Activated CD8-positive, alpha-beta memory T cell treated with anti-CD3 and anti-CD28 coated beads, Interleukin-2, amount 50 U/mL, for 48 hours (primary cell): ENCODE data around the gene IFNAR1.
"Not testable (repeated sequence)": the region's sequence is repeated elsewhere in the genome, so short reads cannot be mapped to it uniquely, and the experiment has no call there.

Experiments
- DNase-seq: peaks from one replicate; pipeline ENCODE4 v3.0.0-alpha.2; 2020

Gene IFNAR1

GRCh38 chr21:33350676-33351075 is 25.9 kb downstream of the IFNAR1 start:
- DNase-seq, result no peak

- DNase-seq, result no peak
Measured at GRCh38 chr21:33355355-33355754, 30.6 kb downstream of the IFNAR1 start.

- DNase-seq, result no peak
Measured at GRCh38 chr21:33355996-33356395, 31.2 kb downstream of the IFNAR1 start.

- DNase-seq, result no peak
Measured at GRCh38 chr21:33357177-33357576, 32.4 kb downstream of the IFNAR1 start.

GRCh38 chr21:33359446-33359845 is 34.7 kb downstream of the IFNAR1 start:
- DNase-seq, result no peak

GRCh38 chr21:33360281-33360680 is 35.5 kb downstream of the IFNAR1 start:
- no peak for DNase-seq

- peak; percentile 97 for DNase-seq
Measured at GRCh38 chr21:33360881-33361602, 36.3 kb downstream of the IFNAR1 start.

GRCh38 chr21:33362044-33362555 is 37.3 kb downstream of the IFNAR1 start:
- peak; percentile 61 for DNase-seq

- DNase-seq, result not testable (repeated sequence)
Measured at GRCh38 chr21:33363911-33364609, 39.3 kb downstream of the IFNAR1 start.

GRCh38 chr21:33364830-33365229 is 40.1 kb downstream of the IFNAR1 start:
- DNase-seq, result no peak

GRCh38 chr21:33367309-33367973 is 42.7 kb downstream of the IFNAR1 start:
- no peak for DNase-seq

GRCh38 chr21:33368124-33368523 is 43.4 kb downstream of the IFNAR1 start:
- peak; percentile 10 for DNase-seq

GRCh38 chr21:33368576-33368975 is 43.8 kb downstream of the IFNAR1 start:
- peak; percentile 26 for DNase-seq

- DNase-seq, result peak; percentile 25
Measured at GRCh38 chr21:33369586-33369985, 44.8 kb downstream of the IFNAR1 start.

GRCh38 chr21:33370305-33370704 is 45.5 kb downstream of the IFNAR1 start:
- DNase-seq, result peak; percentile 36

- DNase-seq, result no peak
Measured at GRCh38 chr21:33371366-33371765, 46.6 kb downstream of the IFNAR1 start.

- DNase-seq, result peak; percentile 25
Measured at GRCh38 chr21:33372582-33372981, 47.8 kb downstream of the IFNAR1 start.

- peak; percentile 33 for DNase-seq
Measured at GRCh38 chr21:33373451-33373850, 48.7 kb downstream of the IFNAR1 start.

GRCh38 chr21:33374080-33374449 is 49.3 kb downstream of the IFNAR1 start:
- DNase-seq, result no peak

- DNase-seq, result no peak
Measured at GRCh38 chr21:33374450-33375096, 49.8 kb downstream of the IFNAR1 start.

GRCh38 chr21:33375101-33375644 is 50.4 kb downstream of the IFNAR1 start:
- no peak for DNase-seq

- no peak for DNase-seq
Measured at GRCh38 chr21:33377221-33377920, 52.6 kb downstream of the IFNAR1 start.
